ENCODE measurements around the gene POU6F2. TPM values are rescaled to one million over a fixed set of nuclear protein-coding genes. Genes with fewer than 3 reads are reported as not detected.

The POU6F2 gene
- total RNA-seq, 3 donors from 2014 or later, result under 0.01 TPM; not detected in 2

DNA sequence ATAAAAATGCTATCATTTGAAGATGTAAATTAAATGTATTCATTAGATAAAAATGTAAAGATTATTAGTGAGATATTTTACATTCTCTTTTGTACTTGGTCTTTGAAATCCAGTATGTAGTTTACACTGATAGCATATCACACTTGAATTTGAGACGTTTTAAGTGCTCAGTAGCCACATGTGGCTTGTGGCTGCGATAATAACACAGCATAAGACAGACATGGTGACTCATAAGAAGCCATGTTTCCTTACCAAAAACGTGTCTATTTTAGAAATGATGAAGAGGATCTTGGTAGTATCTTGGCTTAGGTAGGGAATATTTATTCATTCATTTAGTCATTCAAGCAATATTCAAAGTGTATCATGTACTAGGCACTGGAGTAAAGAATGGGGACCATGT lies 149.3 kb downstream of the POU6F2 start:
- intact Hi-C loops (cut with DNase I; ENCODE audit: low total_unique reads), result no loop called here
- H3K9me3 ChIP-seq, result no peaks in the 10 kb centered on the region
- TF ChIP-seq POLR2A (IDR thresholded peaks at IDR 0.05) (no peak), POLR2AphosphoS5 (IDR thresholded peaks at IDR 0.05) (no peak)
- TF ChIP-seq, protein P1, sequence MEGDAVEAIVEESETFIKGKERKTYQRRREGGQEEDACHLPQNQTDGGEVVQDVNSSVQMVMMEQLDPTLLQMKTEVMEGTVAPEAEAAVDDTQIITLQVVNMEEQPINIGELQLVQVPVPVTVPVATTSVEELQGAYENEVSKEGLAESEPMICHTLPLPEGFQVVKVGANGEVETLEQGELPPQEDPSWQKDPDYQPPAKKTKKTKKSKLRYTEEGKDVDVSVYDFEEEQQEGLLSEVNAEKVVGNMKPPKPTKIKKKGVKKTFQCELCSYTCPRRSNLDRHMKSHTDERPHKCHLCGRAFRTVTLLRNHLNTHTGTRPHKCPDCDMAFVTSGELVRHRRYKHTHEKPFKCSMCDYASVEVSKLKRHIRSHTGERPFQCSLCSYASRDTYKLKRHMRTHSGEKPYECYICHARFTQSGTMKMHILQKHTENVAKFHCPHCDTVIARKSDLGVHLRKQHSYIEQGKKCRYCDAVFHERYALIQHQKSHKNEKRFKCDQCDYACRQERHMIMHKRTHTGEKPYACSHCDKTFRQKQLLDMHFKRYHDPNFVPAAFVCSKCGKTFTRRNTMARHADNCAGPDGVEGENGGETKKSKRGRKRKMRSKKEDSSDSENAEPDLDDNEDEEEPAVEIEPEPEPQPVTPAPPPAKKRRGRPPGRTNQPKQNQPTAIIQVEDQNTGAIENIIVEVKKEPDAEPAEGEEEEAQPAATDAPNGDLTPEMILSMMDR (IDR thresholded peaks at IDR 0.05), result no peak
- H3K27ac ChIP-seq, result no peak overlapping the region
- no peaks in the 10 kb centered on the region for H3K4me1 ChIP-seq
- H3K36me3 ChIP-seq, result no peaks in the 10 kb centered on the region
- no peak for DNase-seq (ENCODE audit: low spot score in 2 of 2)
- H3K4me3 ChIP-seq, result no peak overlapping the region
- H3K27me3 ChIP-seq, result peaks cover 0 to 3% of the 10 kb centered on the region in 2 donors

DNA sequence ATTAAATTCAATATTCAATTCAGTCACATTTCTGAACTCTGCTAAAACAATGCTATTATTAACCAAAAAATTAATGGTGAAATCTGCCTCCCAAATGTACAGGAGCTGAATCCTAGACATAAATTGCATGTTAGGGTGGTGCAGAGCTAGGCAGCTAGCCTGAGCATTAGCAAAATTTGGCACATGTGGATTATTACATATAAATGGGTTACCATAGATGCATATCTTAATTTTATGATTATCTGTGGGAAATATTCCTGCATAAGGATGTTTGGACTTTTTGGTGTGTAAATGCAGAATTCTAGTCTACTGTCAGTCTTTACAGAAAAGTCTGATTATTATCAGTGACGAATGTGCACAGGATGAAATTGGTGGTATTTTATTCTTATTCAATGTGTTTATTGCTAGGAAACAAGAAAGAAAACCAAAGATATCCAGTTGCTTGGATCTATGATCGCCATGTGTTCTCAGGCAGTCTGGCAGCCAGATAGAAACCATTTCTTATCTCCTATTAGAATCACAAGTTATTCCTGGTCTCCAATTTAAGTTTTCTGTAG lies 150.7 kb downstream of the POU6F2 start:
- no peaks in the 10 kb centered on the region for H3K4me1 ChIP-seq
- no peaks in the 10 kb centered on the region for H3K36me3 ChIP-seq
- H3K4me3 ChIP-seq, result no peak overlapping the region
- DNase-seq (ENCODE audit: low spot score in 2 of 2), result no peak
- H3K9me3 ChIP-seq, result no peaks in the 10 kb centered on the region
- TF ChIP-seq, protein P1 (IDR thresholded peaks at IDR 0.05), result no peak
- TF ChIP-seq POLR2A (IDR thresholded peaks at IDR 0.05) (no peak), POLR2AphosphoS5 (IDR thresholded peaks at IDR 0.05) (no peak)
- H3K27ac ChIP-seq, result no peak overlapping the region
- intact Hi-C loops (cut with DNase I; ENCODE audit: low total_unique reads), result no loop called here
- peaks cover 0 to 3% of the 10 kb centered on the region in 2 donors for H3K27me3 ChIP-seq

DNA sequence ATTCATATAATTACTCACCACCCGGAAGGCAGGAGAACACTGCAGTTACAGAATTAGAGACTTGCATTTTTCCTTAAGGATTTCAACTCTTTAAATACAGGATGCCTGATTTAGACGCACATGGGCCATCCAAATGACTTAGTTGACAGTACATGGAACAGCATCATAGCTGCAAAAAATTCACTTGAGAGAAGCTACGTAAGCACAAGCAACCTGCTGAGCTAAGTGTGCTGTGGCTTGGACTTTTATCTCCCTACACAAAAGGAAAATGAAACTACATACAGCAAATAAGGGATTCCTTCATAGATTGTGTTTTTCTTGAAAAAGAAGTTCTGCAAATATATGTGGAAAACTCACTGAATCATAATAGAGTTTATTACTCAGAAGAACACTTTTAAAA lies 152.6 kb downstream of the POU6F2 start:
- H3K36me3 ChIP-seq, result no peaks in the 10 kb centered on the region
- H3K27me3 ChIP-seq, result peaks cover 0 to 10% of the 10 kb centered on the region in 2 donors
- DNase-seq (ENCODE audit: low spot score in 2 of 2), result no peak
- TF ChIP-seq POLR2A (IDR thresholded peaks at IDR 0.05), result no peak
- TF ChIP-seq, protein P1 (IDR thresholded peaks at IDR 0.05), result no peak
- no peak for TF ChIP-seq POLR2AphosphoS5 (IDR thresholded peaks at IDR 0.05)
- no peak overlapping the region for H3K27ac ChIP-seq
- H3K4me1 ChIP-seq, result no peaks in the 10 kb centered on the region
- intact Hi-C loops (cut with DNase I; ENCODE audit: low total_unique reads), result no loop called here
- H3K9me3 ChIP-seq, result no peaks in the 10 kb centered on the region
- no peak overlapping the region for H3K4me3 ChIP-seq

DNA sequence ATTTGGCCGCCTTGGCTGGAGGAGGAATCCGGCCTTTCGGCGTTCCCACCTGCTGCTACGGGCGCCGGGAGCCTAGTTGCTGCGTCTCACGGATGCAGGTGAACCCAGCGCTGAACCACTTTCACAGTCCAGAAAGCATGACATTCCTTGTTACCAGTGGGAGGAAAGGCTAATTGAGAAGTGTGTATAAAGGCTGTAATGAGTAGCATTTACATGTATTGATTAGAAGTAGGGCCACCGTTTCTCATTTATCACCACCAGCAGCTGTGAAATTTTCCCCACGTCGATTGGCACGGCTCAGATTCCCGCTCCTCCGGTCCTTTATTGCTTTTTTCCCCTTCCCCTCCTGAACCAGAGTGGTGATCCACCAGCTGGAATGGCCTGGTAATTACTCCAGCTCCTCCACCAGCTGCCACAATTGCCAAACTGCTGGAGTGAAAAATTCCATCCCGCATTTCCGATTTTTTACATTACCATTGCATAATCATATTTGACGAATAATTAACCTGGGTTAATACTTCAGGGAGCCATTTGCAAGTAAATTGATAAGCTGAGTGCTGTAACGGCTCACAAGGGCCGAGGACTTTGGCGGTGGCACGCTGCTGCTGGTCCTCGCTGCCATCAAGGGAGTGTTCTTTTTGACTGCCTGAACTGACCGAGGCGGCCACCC lies 153.3 kb downstream of the POU6F2 start:
- no peaks in the 10 kb centered on the region for H3K4me1 ChIP-seq
- TF ChIP-seq POLR2A (IDR thresholded peaks at IDR 0.05) (no peak), POLR2AphosphoS5 (IDR thresholded peaks at IDR 0.05) (no peak)
- TF ChIP-seq, protein P1 (IDR thresholded peaks at IDR 0.05), result no peak
- intact Hi-C loops (cut with DNase I; ENCODE audit: low total_unique reads), result no loop called here
- H3K27ac ChIP-seq, result no peak overlapping the region
- no peak overlapping the region for H3K4me3 ChIP-seq
- no peak for DNase-seq (ENCODE audit: low spot score in 2 of 2)
- no peaks in the 10 kb centered on the region for H3K9me3 ChIP-seq
- H3K27me3 ChIP-seq, result peaks cover 0 to 10% of the 10 kb centered on the region in 2 donors
- no peaks in the 10 kb centered on the region for H3K36me3 ChIP-seq

DNA sequence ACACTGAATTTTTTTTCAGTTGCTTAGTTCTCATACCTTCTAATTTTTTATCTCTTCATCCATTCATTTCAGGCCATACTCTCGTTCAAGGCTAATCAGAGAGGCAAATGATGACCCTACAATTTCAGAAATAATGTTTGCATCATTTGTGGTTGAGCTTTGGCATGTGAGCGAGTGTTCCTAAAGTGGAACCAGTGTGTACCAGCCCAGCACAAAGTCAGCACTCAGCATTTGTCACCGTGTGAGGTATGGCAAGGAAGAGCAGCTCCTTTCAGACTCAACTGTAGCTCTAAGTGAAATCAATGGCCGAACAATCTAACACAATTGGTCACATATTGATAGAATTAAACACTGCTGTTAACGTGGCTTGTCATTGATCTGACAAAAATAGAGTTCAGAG lies 154.6 kb downstream of the POU6F2 start:
- peaks cover 0 to 10% of the 10 kb centered on the region in 2 donors for H3K27me3 ChIP-seq
- no peak overlapping the region for H3K27ac ChIP-seq
- H3K4me3 ChIP-seq, result no peak overlapping the region
- intact Hi-C loops (cut with DNase I; ENCODE audit: low total_unique reads), result no loop called here
- H3K4me1 ChIP-seq, result no peaks in the 10 kb centered on the region
- no peaks in the 10 kb centered on the region for H3K36me3 ChIP-seq
- TF ChIP-seq, protein P1 (IDR thresholded peaks at IDR 0.05), result no peak
- no peak for DNase-seq (ENCODE audit: low spot score in 2 of 2)
- no peaks in the 10 kb centered on the region for H3K9me3 ChIP-seq

Measured in breast epithelium (tissue), 4 donors.